CD4-positive, alpha-beta T cell treated with Interleukin-4 for 1 hour (primary cell): ENCODE results near the gene TXLNG.

ENCODE experiments used
- DNase-seq, 2 donors: peaks; one replicate each; pipeline ENCODE4 v3.0.0-alpha.2; 2020 to 2022

Gene TXLNG

DNA sequence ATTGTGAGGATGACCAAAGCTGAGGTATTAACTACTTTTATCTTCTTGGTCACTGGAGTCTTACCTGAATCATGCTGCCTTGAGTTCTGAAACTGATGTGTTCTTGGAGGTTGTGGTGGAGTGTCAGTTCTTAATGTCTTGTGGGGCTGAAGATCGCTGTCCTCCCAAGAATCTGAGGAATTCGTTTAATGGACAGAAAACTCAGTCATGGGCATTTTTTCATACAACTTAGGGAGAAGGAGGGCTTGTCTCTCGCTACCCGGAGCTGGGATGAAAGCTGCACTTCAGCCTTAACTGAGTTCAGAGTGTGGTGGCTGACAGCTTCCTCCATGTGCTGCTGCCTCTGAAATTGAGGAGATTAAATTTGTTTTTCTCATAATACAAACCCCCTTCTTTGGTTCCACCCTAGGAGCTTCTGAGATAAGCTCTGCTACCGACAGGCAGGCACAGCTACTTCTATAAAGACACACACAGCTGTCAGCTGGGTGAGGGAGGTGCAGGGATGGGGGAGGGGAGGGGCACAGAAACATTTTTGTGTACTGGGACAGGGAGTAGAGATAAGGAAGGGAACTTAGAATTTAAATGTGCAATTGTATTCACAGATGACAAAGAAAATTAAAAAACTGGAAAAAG, 53.1 kb downstream of the TXLNG start:
- DNase-seq: no peak

DNA sequence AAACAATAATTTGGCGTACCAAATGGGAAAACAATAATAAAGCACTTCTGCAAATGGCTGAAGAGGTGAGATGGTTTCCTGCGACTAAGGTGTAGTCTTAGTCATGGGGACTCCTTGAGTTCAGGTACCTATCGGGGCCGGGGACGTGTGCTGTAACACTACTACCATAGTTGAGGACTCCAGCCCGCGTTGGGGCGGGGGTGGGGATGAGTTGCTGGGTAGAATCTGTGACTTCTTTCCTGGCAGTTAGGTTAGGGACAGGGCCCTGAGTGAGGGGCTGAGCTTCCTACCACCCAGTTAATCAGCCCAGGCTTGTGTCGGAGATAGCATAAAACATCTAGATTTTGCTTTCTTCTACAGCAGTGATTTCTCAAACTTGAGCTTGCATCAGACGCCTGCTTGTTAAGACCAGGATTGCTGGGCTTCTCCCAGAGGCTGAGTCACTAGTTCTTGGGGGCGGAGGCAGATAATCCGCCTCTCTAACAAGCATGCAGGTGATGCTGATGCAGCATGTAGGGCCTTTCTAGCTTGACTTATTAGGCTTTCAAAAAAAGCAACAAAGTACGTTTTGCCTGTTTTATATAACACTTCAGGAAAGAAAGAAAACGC, 53.7 kb downstream of the TXLNG start:
- no peak for DNase-seq

DNA sequence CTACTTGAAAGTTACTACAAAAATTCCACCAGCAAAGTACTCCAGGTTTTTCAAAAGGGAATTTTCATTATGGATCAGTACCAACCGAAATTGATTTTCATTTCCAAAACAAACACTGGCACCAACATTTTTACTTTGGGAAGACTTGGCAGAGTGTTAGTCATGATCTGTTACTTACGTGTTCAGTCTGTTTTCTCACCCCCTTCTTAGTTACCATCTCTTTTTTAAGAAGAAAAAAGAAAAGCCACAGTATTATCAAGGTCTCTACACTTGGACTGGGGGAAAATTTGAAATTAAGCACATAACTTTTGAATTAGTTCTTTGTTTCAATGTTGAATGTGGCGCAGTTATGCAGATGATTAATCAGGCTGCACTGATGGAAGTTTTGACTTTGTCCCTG, 56.4 kb downstream of the TXLNG start:
- DNase-seq: no peak

DNA sequence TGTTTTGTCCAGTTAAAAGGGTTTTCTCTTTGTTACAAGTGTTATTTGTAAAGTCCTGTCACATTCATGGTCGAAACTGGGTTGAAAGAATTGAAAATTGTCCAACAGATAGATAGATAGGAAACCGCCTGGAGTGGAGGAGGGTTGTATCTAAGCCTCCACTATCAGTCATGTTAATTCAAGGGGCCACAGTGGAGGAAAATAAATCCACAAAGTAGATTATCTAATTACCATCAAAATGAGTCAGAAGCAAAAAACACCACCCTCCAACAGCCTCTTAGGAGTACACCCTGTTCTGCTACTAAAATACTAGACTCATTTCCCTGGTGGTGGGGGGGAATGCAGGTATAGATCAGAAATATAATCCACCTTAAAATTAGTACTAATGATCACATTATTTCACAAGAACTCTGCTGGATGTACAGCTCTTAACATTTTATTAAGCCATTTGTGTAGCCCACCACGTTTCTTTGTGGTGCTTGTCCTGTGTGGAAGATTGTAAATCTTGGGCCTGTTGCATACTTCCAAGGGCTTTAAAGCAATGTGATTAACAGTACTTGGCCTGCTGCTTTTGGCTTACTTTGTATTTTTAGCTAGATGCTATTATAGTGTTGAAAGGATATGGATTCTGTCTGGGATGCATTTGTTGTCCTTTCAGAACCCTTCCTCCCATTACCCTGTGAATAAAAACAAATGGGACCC, 57.1 kb downstream of the TXLNG start:
- no peak for DNase-seq

DNA sequence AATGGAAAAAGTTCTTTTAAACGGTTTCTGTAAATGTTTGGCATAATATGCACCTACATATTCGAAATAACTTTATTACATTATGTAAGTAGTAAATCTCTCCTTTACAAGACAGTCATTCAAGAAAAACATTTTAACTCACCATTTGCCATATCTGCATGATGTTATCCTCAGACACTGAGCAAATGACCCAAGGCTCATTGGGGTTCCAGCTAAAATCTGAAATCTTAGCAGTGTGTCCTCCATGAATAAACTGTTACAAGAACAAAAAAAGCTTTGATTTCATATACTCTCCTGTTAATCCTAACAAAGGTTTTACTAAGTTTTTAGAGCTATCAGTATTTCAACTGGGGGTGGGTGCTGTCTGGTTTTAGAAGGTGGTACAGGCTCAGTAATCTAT, 59.4 kb downstream of the TXLNG start:
- no peak for DNase-seq

DNA sequence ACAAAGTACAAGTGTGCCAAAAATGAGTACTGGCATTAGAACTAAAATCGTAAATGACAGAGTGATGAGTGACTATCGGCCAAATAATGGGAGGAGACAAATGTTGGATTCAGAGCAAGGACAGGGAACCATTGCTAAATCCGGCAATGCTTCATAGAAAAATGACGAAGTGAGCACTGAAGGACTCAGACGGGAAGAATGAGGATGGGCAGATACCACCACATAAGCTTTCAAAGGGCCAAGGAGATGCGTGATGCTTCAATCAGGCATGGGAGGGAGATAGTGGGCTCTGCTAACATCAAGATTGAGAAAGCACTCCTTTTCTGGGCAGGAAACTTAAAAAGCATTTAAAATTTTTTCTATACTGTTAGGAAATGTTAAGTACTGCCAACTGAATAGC, 62.3 kb downstream of the TXLNG start:
- no peak for DNase-seq

DNA sequence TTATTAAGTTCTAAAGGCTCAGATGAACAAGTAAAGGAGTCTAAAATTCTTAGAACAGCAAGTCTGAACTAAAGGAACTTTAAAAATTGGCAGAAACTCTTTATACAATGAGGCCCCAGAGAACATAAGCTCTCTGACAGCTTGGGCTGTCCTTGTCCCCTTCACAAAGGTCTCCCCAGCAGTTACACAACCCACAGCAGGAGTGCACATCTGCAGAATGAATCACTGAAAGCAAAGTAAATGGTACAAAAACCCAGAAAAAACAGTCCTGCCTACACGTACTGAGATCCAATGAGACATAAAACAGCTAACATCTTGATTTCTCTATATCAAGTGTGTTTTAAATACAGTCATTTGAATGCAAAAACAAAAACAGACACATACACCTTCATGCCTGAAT, 65.2 kb downstream of the TXLNG start:
- no peak for DNase-seq

DNA sequence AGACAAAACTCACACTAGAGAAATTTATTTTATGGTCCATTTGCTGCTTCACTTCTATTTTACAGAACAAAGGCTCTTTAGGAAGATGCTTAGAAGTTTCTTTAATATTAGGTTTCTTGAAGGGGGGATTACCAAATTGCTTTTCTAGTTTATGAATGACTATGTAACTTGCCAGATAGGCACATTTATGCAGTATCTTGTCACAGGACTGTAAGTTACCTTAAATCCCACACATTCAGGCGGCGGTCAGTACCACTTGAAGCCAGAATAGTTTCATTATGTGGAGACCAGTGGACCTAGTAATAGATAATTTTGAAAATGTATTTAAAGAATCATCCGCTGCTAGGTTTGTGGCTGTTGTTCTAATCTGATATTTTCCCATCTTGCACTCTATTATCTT, 65.6 kb downstream of the TXLNG start:
- DNase-seq: no peak

DNA sequence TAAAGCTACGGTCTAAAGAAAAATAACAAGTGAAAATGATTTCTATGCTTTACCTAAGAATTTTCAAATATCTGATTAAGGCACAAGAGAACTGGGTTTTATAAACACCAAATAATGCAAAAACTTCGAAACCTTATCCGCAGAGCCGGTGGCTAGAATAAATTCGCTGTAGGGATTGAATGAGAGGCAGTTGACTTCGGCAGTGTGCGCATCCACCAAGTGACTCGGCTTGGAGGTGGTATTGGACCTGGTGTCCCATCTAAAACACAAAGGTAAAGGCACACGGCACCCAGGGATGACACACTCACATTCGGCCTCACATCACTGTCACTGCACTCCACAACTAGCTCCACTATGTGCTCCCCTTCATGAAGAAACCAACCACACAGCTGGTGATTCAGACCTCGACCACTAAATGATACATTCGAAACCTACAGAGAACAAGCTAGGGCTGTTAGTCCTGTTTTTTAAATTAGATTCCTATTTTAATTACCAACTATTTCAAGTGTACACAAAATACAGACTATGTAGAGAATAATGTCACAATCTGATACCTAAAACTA, 66.4 kb downstream of the TXLNG start:
- DNase-seq: no peak

DNA sequence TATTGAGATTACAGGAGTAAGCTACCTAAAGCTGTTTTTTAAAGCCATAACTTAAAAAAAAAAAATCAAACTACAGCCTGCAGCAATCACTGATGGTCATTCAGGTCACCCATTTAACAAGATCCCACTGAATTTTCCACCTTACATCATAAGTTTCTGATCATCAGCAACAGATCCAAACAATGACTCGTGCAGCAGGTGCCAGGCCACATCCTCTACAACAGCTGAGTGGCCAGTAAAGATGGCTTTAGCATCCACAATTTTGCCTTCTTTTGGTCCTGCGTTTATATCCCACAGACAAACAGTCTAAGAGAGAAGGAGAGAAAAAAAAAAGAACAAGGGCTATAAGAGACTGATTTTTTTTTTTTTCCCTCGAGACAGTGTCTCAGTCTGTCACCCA, 67.3 kb downstream of the TXLNG start:
- DNase-seq: no peak

DNA sequence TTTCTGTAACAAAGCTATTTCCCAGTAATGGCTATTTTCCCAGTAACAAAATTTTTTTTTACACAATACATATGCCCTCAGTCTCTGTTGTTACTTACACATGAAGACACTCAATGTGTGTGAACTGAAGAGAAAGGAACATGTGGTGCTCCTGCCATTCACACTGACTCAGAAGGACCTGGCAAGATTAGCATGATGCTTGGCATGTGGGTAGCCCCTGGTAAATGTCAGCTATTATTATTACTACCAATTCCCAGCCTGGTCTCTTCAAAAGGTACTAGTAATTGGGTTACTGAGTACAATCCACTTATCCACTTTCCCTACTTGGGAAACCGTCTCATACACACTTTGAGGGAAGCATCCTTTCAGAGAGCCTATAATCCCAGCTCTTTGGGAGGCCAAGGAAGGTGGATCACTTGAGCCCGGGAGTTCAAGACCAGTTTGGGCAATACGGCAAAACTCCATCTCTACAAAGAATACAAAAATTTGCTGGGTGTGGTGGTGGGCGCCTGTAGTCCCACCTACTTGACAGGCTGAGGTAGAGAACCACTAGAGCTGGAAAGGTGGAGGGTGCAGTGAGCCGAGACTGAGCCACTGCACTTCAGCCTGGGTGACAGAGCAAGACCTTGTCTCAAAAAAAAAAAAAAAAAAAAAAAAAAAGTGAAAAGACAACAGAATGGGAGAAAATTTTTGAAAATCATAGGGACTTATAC, 69.3 kb downstream of the TXLNG start:
- DNase-seq: no peak

DNA sequence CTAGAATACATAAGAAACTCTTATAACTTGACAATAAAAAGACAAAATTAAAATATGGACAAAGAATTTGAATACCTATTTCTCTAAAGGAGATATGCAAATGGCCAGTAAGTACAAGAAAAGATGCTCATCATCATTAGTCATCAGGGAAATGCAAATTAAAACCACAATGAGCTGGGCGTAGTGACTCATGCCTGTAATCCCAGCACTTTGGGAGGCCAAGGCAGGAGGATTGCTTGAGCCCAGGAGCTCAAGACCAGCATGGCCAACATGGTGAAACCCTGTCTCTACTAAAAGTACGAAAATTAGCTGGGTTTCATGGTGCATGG, 69.8 kb downstream of the TXLNG start:
- peak; percentile 9 to 13 for DNase-seq

DNA sequence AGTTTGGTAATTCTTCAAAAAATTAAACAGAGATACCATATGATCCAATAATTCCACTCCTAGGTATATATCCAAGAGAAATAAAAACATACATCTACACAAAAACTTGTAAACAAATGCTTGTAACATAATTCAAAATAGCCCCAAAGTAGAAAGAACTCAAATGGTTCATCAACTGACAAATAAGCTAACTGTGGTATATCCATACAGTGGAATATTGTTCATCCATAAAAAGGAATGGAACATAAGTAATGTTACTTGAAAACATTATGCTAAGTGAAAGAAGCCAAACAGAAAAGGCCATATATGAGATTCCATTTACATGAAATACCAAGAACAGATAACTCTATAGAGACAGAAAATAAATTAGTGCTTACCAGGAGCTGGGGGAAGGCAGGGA, 70.5 kb downstream of the TXLNG start:
- no peak for DNase-seq

DNA sequence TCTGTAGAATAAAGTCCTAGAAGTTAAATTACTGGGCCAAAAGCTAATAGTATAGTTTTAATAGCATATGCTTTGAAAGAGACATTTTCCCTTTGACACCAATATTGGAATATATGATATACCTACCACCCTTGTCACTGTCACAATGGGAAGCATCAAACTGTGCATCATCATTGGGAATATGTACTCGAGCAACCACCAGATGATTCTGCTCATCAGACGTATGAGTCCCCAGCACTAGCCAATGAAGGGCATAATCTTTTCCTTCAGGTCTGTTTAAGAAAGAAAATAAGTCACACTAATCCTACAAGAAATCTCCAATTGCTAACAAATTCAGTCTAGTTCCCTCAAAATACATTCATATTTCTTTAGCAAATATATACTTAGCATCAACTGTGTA, 76.6 kb downstream of the TXLNG start:
- DNase-seq: no peak

DNA sequence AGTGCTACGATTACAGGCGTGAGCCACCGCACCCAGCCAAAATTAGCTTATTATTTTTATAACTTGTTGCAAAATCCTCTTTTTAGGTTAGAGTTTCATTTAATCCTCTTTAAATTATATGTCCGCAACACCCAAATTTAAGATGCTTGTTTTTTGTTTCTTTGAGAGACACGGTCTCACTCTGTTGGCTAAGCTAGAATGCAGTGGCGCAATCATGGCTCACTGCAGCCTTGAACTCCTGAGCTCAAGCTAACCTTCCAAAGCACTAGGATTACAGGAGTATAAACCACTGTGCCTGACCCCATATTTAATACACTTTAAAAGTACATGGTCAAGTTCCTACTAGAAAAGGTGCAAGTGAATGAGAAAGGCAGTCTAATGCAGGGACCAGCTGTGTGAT, 81.7 kb downstream of the TXLNG start:
- no peak for DNase-seq

DNA sequence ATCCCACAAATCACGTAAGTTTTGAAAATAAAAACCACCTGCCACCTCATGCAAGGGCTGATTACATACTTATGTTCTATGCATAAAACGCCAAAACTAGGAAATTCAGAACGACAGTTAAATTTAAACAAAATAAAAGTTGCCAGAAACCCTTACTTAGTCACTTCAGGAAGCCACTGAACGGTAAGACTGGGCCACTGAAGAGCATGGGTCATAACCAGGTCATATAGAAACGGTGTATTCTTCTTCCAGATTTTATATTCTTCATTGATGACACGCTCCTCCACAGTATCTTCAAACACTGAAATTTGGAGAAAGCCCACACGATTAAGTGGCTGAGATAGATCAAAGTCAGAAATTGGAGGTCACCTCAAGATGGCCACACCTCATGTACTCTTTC, 82.7 kb downstream of the TXLNG start:
- peak in 1 of 2 donors; percentile 4 for DNase-seq

DNA sequence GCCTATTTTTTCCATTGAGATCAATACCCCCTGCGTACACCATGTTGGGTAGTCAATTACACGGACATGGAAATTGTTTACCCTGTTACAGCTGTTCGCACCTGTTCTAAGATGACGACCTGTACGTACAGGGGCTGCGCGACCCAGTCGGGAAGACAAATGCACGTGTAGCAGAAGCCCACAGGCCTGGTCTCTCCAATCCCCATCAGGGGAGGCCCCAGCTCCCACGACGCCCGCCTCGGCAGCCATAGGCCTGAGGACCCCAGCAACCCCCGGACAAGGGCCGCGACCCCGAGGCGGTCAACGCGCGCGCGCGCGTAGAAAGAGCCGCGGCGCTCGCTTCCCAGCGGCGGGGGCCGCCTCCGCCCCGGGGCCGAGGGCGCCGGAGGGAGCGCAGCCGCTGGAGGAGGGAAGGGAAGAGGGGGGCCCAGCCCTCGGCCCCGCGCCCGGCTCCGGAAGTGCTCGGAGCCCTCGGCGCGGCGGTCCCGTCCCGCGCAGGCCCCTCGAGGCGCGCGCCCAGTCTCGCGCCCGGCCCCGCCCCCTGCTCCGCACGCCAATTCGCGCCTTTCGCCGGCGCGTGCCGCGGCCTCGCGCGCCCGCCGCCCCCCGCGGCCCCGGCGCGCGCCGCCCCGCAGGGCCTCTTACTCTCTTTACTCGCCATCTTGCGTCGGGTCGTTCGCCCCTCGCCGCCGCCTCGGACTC, 83.3 kb downstream of the TXLNG start:
- DNase-seq: peak; percentile 48 to 52

DNA sequence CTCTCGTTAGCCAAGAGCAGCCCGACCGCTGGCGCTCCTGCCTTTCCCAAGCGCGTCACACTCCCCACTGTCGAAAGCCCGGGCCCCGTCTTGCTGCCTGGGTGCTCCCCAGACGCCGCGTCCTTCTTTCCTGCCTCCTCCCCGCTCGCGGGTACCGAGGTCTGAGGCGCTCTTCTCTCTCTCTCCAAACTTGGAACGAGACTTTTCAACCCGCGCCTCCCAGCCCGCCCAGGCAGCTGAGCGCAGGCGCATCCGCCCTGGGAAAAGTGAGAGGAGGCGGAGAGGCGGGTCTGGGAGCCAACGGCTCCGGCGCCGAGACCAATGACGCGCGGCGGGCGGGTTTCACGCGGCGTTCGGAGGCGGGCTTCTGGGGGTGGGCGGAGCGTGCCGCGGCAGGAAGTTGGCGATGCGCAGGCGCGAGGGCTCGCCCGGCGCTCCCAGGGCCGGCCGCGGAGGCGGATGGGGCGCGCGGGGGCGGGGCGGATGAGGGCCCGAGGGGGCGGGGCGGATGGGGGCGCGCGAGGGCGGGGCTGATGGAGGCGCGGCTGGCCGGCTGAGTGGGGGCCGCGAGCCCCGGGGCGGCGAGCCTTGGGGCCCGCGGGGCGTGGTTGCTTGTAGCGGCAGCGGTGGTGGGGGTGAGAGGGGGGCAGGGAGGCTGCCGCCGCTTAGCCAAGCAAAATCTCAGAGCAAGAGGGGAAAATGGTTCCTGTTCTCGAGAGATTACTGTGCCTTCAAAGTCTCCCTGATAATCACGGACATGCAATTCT, 84.0 kb downstream of the TXLNG start, which contains the start of gene RBBP7:
Gene RBBP7, minus strand, starts transcription at position 268 of the 767 bp plus-strand sequence. CDS start 309 bp downstream, outside the sequence.
- peak; percentile 92 to 94 for DNase-seq

DNA sequence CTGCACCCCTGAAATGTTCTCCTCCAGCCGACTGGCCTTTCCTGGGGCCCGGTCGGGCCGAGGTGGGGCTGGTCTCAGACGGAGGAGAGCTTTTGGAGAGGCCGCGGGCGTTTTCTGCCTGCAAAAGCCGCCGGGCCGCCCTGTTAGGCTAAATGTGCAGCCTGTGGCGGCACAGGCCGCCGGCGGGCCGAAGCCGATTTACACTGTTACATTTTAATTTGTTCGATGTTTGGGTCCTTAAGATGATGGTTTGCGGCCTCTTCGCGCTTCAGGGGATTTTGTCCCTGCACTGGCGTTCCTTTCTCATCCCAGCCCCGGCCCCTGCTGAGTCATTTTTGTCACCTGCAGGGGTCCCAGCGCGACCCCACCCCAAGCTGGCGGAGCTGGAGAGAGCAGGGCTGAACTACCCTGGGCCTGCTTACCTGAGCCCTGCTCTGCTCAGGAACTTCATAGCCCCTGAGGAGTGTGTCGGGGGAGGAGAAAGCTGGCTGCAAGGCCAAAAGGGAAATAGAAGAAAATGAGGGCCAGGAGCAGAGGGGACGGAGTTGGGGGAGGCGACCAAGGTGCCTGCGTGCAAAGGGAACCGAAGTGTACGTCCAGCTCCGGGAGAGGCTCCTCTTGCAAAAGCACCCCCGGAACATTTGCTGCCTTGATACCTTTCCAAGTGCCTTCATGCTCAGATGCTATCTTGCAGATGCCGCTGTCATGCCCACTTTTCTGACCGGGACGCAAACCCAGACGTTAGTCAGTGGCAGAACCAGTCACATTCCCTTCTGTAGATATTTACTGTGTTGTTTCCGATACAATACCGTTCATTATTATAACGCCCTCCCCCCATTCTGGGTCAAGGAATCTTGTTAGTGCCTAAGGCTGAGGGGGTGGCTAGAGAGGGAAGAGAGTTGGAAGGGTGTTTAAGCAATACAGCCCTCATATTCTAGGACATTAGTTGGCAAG, 84.9 kb downstream of the TXLNG start:
- no peak for DNase-seq

DNA sequence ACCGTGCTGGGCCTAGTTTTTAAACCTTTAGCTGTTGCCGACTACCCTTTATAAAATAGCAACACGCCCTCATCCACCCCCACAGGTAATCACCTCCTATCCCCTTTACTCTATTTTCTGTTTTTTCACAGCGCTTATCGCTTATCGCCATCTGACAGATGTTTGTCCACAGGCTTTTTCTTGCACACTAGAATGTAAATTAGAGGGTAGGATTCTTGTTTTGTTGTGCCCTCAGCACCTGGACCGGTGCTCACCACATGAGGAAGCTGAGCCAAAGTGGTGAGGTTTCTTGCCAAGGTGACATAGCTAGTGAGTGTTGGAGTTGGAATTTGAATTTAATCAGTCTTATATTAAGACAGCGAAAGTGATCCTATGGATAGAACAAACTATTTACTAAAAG, 86.8 kb downstream of the TXLNG start:
- no peak for DNase-seq
